Loucy (cell line): ENCODE measurements around the gene NFASC.

Experiments used
- H2AFZ ChIP-seq: fragments of 200-600 bp; sonication (generic); 2 replicates; pipeline ENCODE4 v1.6.0; 2016; ENCODE audit warnings: antibody characterized with exemption, mild to moderate bottlenecking, low read length, moderate library complexity
- H3F3A ChIP-seq: fragments of 200-600 bp; 2 replicates; pipeline ENCODE4 v1.6.0; 2016; ENCODE audit warnings: antibody characterized with exemption, low read depth, mild to moderate bottlenecking
- H3K27me3 ChIP-seq: fragments of 200-600 bp; sonication (generic); 2 replicates; pipeline ENCODE4 v1.6.1; 2014; ENCODE audit warnings: low read length, mild to moderate bottlenecking; ENCODE audit not compliant: insufficient read depth, poor library complexity, severe bottlenecking
- H3K36me3 ChIP-seq: fragments of 200-600 bp; sonication (generic); 2 replicates; pipeline ENCODE4 v1.6.1; 2016; ENCODE audit warnings: low read length; ENCODE audit not compliant: insufficient read depth
- H3K4me1 ChIP-seq: fragments of 200-600 bp; sonication (generic); 2 replicates; pipeline ENCODE4 v1.5.1; 2014; ENCODE audit warnings: low read length, mild to moderate bottlenecking; ENCODE audit not compliant: insufficient read depth, poor library complexity, severe bottlenecking
- H3K4me2 ChIP-seq: fragments of 200-600 bp; sonication (generic); 2 replicates; pipeline ENCODE4 v1.6.0; 2014; ENCODE audit warnings: antibody characterized with exemption, low read length, low read depth, mild to moderate bottlenecking; ENCODE audit not compliant: poor library complexity, severe bottlenecking
- H3K4me3 ChIP-seq: fragments of 200-600 bp; sonication (generic); 2 replicates; pipeline ENCODE4 v1.5.1; 2014; ENCODE audit warnings: low read length, mild to moderate bottlenecking, mixed read lengths; ENCODE audit not compliant: poor library complexity, severe bottlenecking
- H3K79me2 ChIP-seq: fragments of 200-600 bp; sonication (generic); 2 replicates; pipeline ENCODE4 v1.6.1; 2014; ENCODE audit warnings: low read length; ENCODE audit not compliant: insufficient read depth
- H3K9ac ChIP-seq: fragments of 200-600 bp; sonication (generic); 2 replicates; pipeline ENCODE4 v1.6.0; 2014; ENCODE audit warnings: mild to moderate bottlenecking, low read depth, low read length, moderate library complexity; ENCODE audit not compliant: poor library complexity, severe bottlenecking
- H3K9me2 ChIP-seq: fragments of 200-600 bp; sonication (generic); replicated peaks from 2 replicates; pipeline ENCODE4 v1.6.1; 2016; ENCODE audit warnings: low read depth, low read length, mixed read lengths
- H3K9me3 ChIP-seq: fragments of 200-600 bp; sonication (generic); 2 replicates; pipeline ENCODE4 v1.6.1; 2014; ENCODE audit warnings: mild to moderate bottlenecking, antibody characterized with exemption, low read length, low read depth; ENCODE audit not compliant: insufficient read depth
- H4K20me1 ChIP-seq: fragments of 200-600 bp; sonication (generic); 2 replicates; pipeline ENCODE4 v1.6.0; 2014; ENCODE audit warnings: antibody characterized with exemption, low read length, mild to moderate bottlenecking; ENCODE audit not compliant: insufficient read depth, poor library complexity, severe bottlenecking
- CTCF ChIP-seq: fragments of 200-600 bp; sonication (generic); conservative IDR thresholded peaks from 2 replicates; pipeline ENCODE4 v1.5.1; 2014; ENCODE audit warnings: mild to moderate bottlenecking, antibody characterized with exemption, low read length
- EZH2phosphoT487 ChIP-seq: fragments of 200-600 bp; IDR thresholded peaks from 2 replicates; pipeline ENCODE4 v1.6.1; 2018; ENCODE audit warnings: antibody characterized with exemption, mild to moderate bottlenecking, moderate library complexity, borderline replicate concordance

The NFASC gene

DNA sequence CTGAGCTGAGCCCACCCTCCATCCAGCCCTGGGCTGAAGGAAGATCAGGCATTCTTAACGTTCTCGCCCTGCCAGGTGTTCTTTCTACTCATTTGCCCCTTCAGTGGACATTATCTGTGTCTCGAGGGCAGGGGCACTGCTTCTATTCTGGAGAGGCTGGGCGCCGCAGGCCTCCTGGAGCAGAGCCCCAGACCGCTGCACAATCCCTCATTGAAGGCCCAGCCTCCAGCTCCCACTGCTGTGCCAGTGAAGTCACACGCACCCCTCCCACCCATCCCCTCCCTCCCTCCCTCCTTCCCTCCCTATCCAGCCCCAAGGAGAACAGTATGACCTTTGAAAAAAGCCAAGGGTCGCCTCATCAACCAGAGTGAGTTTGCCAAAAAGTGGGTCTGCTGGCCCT is 76.7 kb downstream of the NFASC start:
- no peaks in the 10 kb centered on the region for H3K36me3 ChIP-seq
- H3F3A ChIP-seq: no peaks in the 10 kb centered on the region

DNA sequence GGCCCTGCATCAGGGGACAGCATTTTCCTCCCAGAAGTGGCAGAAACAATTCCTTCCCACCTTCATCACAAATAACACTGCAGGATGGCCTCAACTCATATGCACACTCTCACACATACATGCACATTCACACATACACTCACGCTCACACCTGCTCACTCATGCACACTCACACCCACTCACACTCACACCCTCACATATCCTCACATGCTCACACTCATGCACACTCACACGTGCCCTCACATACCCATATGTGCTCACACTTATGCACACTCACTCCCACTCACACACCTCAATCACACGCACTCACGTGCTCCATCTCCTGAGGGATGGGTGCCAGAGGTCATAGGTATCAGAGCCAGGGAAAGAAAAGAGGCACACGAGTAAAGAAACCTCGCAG is 77.1 kb downstream of the NFASC start:
- no peaks in the 10 kb centered on the region for H3F3A ChIP-seq
- no peak overlapping the region for H3K4me3 ChIP-seq
- TF ChIP-seq EZH2phosphoT487: no peak
- TF ChIP-seq CTCF: no peak
- no peak overlapping the region for H2AFZ ChIP-seq
- H3K79me2 ChIP-seq: no peaks in the 10 kb centered on the region
- H4K20me1 ChIP-seq: no peaks in the 10 kb centered on the region
- H3K4me1 ChIP-seq: peaks cover 6% of the 10 kb centered on the region
- H3K4me2 ChIP-seq: no peak overlapping the region
- H3K9me3 ChIP-seq: no peaks in the 10 kb centered on the region
- no peaks in the 10 kb centered on the region for H3K36me3 ChIP-seq
- no peak overlapping the region for H3K9ac ChIP-seq
- no peaks in the 10 kb centered on the region for H3K9me2 ChIP-seq
- H3K27me3 ChIP-seq: no peaks in the 10 kb centered on the region

More for the DNA sequence above, 76.7 kb downstream of the NFASC start:
- Histone ChIP-seq H3K4me2 (no peak overlapping the region), H3K9me2 (no peaks in the 10 kb centered on the region), H3K9ac (no peak overlapping the region), H3K4me1 (peaks cover 6% of the 10 kb centered on the region), H2AFZ (no peak overlapping the region), H3K27me3 (no peaks in the 10 kb centered on the region), H3K4me3 (no peak overlapping the region), H3K79me2 (no peaks in the 10 kb centered on the region), H3K9me3 (no peaks in the 10 kb centered on the region), H4K20me1 (no peaks in the 10 kb centered on the region)
- TF ChIP-seq CTCF (no peak), EZH2phosphoT487 (no peak)

DNA sequence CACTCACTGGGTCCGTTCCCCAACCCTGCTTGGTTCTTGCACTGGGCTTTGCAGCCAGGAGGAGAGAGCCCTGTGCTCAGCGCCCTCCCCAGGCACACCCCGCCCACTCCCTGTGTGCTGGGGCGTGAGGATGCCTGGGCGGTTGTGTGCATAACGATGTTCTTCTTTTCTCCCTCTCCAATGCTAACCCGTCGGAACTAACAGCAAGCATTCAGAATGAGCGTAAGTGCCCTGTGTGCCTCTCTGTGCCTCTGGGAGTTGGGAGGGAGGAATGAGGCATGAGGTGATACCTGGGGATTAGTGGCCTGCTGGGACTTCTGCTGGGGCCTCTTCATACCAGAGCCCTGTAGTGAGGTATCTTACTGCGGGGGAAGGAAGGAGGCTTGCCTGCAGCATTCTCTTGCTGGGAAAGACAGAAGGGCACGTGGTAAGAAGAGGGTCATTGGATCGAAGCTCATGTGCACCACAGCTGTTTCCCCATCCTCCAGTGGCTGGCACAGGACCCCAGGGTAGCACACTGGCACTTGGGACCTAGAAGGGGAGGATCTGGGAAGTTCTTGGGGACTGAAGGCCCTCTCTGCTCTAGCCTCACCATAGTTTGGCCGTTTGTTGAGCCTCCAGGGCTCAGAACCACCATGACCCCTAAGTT is 79.8 kb downstream of the NFASC start:
- H3K4me1 ChIP-seq: peaks cover 6% of the 10 kb centered on the region
- no peak overlapping the region for H3K4me2 ChIP-seq
- H3K79me2 ChIP-seq: no peaks in the 10 kb centered on the region
- no peak overlapping the region for H3K4me3 ChIP-seq
- no peaks in the 10 kb centered on the region for H3K9me3 ChIP-seq
- no peak for TF ChIP-seq EZH2phosphoT487
- TF ChIP-seq CTCF: no peak
- no peak overlapping the region; the same call in 1 of the 2 replicates for H2AFZ ChIP-seq
- no peaks in the 10 kb centered on the region for H4K20me1 ChIP-seq
- no peaks in the 10 kb centered on the region for H3F3A ChIP-seq
- H3K9ac ChIP-seq: no peak overlapping the region
- H3K27me3 ChIP-seq: no peaks in the 10 kb centered on the region
- no peaks in the 10 kb centered on the region for H3K9me2 ChIP-seq
- no peaks in the 10 kb centered on the region for H3K36me3 ChIP-seq
